ENCODE results near the gene RSRC1.
A peak's percentile ranks its signal among the peaks of the same experiment; 100 is the strongest.
"Not testable (repeated sequence)": the region's sequence is repeated elsewhere in the genome, so short reads cannot be mapped to it uniquely, and the experiment has no call there.

Gene RSRC1

DNA sequence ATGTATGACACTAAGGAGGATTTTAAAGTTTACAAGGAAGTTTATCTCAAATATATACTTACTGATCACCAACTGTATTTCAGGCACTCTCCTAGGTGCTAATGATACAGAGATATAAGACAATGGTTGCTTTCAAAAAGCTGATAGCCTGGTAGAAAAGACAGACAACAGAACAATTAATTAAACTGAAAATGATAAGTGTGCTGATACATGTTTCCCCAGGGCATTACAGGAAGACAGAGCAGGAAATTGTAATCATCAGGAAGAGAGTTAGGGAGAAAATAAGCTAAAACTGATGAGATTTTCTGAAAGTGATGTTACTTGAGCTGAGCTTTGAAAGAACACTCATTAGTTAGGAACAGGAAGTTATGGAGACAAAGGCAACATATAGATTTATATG is 229.7 kb downstream of the RSRC1 start:
- DNase-seq (ENCODE audit: low read depth) = no peak
- H3K4me3 ChIP-seq (ENCODE audit: low read depth, low read length) = no peak overlapping the region
- TF ChIP-seq, protein P1, sequence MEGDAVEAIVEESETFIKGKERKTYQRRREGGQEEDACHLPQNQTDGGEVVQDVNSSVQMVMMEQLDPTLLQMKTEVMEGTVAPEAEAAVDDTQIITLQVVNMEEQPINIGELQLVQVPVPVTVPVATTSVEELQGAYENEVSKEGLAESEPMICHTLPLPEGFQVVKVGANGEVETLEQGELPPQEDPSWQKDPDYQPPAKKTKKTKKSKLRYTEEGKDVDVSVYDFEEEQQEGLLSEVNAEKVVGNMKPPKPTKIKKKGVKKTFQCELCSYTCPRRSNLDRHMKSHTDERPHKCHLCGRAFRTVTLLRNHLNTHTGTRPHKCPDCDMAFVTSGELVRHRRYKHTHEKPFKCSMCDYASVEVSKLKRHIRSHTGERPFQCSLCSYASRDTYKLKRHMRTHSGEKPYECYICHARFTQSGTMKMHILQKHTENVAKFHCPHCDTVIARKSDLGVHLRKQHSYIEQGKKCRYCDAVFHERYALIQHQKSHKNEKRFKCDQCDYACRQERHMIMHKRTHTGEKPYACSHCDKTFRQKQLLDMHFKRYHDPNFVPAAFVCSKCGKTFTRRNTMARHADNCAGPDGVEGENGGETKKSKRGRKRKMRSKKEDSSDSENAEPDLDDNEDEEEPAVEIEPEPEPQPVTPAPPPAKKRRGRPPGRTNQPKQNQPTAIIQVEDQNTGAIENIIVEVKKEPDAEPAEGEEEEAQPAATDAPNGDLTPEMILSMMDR (IDR thresholded peaks at IDR 0.05; ENCODE audit: low read depth, low read length, missing control alignments) = no peak

DNA sequence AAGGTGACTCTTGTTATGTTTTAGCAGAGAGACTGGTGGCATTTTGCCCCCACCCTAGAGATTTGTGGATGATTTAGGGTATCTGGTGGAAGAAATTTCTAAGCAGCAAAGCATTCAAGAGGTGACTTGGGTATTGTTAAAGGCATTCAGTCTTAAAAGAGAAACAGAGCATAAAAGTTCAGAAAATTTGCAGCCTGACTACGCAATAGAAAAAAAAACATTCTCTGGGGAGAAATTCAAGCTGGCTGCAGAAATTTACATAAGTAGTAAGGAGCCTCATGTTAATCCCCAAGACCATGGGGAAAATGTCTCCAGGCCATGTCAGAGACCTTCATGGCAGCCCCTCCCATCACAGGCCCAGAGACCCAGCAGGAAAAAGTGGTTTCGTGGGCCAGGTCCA is 231.1 kb downstream of the RSRC1 start:
- DNase-seq (ENCODE audit: low read depth); H3K4me3 ChIP-seq (ENCODE audit: low read depth, low read length): not testable (repeated sequence)

- no peak for DNase-seq (ENCODE audit: low read depth)
- TF ChIP-seq, protein P1 (IDR thresholded peaks at IDR 0.05; ENCODE audit: low read depth, low read length, missing control alignments) = no peak
Measured at GRCh38 chr3:158347966-158348365, 238.1 kb downstream of the RSRC1 start.

GRCh38 chr3:158350971-158351370 is 241.1 kb downstream of the RSRC1 start:
- H3K4me3 ChIP-seq (ENCODE audit: low read depth, low read length) = no peak overlapping the region
- TF ChIP-seq, protein P1 (IDR thresholded peaks at IDR 0.05; ENCODE audit: low read depth, low read length, missing control alignments) = no peak
- no peak for DNase-seq (ENCODE audit: low read depth)

More at GRCh38 chr3:158347966-158348365, 238.1 kb downstream of the RSRC1 start:
- H3K4me3 ChIP-seq (ENCODE audit: low read depth, low read length) = no peak overlapping the region

GRCh38 chr3:158352551-158352950 is 242.7 kb downstream of the RSRC1 start:
- no peak overlapping the region for H3K4me3 ChIP-seq (ENCODE audit: low read depth, low read length)
- no peak for DNase-seq (ENCODE audit: low read depth)
- TF ChIP-seq, protein P1 (IDR thresholded peaks at IDR 0.05; ENCODE audit: low read depth, low read length, missing control alignments) = no peak

DNA sequence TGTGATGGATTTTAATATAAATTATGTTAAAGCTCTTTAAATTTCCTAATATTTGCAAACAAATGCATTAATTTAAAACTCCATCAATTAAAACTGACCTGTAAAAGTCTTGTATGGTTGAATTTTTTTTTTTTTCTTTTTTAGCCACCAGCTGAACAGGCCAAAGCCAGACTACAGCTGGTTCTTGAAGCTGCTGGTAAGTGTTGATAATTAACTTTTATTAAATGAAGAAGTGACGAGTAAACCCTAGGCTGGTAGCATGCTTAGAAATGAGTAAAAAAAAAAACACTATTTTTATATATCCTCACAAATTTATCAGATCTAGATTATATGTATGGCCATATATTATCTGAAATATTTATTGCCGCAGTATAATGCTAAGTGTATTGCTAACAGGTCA is 244.8 kb downstream of the RSRC1 start:
- no peak overlapping the region for H3K4me3 ChIP-seq (ENCODE audit: low read depth, low read length)
- no peak for DNase-seq (ENCODE audit: low read depth)
- TF ChIP-seq, protein P1 (IDR thresholded peaks at IDR 0.05; ENCODE audit: low read depth, low read length, missing control alignments) = no peak

GRCh38 chr3:158355623-158356588 is 246.0 kb downstream of the RSRC1 start:
- H3K4me3 ChIP-seq (ENCODE audit: low read depth, low read length) = no peak overlapping the region
- TF ChIP-seq, protein P1 (IDR thresholded peaks at IDR 0.05; ENCODE audit: low read depth, low read length, missing control alignments) = no peak
- peak; percentile 46 for DNase-seq (ENCODE audit: low read depth)

Data from GM12864 (cell line).